Activated CD4-positive, CD25-positive, alpha-beta regulatory T cell treated with anti-CD3 and anti-CD28 coated beads, Interleukin-2, amount 50 U/mL, for 16 hours (primary cell): ENCODE measurements around the gene RBM19.

ENCODE experiments used
- DNase-seq: peaks from one replicate; pipeline ENCODE4 v3.0.0-alpha.2; 2020; ENCODE audit warnings: low read depth, low spot score

The RBM19 gene

DNA sequence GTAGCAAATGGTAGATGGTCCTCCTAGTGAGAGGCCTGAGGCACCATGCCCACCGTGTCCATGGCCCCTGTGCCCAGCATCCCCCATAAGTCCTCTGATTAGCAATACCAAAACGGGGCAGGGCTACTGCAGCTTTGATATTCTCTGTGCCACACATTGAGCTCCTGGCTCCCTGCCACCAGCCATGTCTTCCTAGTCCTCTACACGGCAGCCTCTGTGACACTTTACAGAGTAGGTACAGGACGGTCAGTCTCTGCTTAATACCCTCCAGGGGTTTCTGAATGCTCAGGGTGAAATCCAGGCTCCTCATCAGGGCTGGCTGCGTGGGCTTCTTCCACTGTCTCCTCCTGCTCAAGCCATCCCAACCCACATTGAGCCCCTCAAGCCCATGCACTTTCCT is 8.0 kb downstream of the RBM19 start:
- no peak for DNase-seq

DNA sequence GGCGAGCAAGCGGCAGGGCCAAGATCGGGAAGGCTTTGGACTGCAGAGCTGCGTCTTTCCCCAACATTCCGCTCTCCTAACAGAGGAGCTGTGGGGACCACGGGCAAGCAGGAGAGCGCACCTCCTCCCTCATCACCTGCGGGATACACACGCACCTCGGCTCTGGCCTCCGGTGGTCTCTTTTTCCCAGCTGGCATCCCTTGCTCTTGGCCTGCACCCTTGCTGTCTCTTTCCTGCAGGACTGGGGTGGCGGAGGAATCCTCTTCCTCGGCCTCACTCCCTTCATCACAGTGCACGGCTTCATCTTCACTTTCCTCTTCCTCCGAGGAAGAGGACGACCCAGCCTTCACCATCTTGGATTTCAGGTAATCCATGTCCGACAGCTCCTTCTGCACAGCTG is 8.5 kb downstream of the RBM19 start:
- DNase-seq: no peak

GRCh38 chr12:113955109-113955970 is 10.8 kb downstream of the RBM19 start:
- no peak for DNase-seq

- no peak for DNase-seq
Observed at GRCh38 chr12:113954547-113954946, 11.6 kb downstream of the RBM19 start.

GRCh38 chr12:113950873-113951272 is 15.3 kb downstream of the RBM19 start:
- no peak for DNase-seq

DNA sequence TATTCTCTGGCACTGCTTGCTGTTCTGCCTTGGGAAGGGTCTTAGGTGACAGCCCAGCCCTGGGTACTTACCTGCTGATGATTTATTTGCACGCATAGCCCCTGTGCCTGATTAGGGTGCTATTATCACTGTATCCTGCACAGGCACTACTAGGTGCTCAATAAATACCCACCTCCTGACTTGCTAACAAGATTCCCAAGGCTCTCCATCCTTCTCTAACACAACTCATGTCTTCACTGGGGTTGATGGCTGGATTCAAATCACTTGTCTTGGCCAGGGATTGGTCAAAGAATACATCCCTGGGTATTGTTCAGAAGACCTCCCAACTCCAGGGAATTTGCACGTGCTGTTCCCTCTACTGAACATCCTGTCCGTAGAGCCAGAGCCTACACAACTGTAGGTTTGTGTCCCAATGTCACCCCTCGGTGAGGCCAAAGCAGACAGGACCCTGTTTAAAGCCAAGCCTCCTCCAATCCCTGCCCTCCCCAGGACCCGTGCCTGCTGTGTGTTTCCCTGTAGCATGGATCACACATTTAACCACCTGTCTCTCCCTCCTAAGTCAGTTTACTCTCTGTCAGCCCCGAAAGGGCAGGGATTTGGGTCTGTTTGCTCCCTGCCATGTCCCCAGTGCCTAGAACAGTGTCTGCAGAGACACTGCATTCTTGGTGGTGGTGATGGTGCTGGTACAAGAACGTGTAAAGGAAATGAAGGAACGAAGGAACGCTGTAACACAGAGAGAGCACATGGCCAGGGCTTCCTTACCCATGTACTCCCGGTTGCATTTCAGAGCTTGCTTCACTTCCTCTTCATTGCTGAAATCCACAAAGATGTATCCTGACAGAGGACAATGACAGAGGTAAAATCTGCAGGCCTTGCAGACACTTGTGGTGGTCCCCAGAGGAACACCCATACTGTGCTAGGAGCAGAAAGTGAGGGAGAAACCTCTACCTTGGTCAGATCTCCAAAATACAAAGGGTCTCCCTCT is 16.5 kb downstream of the RBM19 start:
- DNase-seq: no peak

DNA sequence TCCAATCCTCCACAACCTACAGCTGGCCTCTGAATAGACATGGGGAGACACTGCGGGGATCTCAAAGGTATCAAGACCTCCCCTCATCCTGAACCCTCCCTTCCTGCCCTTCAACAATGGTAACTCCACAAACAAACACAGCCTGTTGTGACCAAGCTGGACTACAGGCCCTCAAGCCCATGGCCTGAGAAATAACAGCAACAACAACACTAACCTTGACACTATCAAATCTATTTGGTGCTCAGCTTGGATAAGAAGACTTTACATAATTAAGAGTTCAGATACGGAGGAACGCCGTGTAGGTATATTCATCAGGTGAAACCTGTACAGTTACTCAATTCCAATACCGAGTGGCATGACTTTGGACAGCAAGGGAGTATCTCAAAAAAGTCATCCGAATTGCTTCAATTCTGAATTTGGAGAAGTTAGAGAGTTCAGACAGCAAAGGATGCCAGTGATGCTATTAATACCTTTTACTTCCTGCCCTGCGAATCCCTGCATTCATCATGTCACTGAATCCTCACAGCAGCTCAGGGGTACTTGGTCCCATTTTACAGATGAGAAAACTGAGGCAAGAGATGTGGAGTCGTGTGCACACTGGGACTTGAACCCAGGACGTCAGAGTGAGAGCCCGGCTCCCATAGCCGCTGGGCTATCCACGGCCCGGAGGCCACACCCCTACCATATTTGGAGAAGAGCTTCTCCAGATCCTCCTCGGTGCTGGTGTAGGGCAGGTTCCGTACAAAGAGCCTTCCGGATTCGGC is 17.8 kb downstream of the RBM19 start:
- no peak for DNase-seq

DNA sequence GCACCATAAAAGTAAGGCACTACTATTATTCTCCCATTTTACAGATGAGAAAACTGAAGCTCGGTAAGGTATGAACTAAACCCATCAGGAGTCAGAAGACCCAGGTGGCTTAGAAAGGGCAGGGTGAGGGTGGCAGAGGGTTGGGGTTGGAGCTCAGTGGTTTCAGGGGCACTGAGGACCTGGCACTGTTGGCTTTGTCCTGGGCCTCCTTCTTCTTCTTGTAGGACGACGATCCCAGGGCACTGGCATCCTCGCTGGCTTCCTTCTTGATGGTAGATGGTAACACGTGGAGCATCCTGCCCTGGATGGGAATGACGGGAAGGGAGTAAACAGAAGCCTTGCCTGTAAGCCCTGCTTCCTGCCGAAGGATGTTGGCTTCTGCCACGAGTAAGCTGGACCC is 19.9 kb downstream of the RBM19 start:
- DNase-seq: no peak

DNA sequence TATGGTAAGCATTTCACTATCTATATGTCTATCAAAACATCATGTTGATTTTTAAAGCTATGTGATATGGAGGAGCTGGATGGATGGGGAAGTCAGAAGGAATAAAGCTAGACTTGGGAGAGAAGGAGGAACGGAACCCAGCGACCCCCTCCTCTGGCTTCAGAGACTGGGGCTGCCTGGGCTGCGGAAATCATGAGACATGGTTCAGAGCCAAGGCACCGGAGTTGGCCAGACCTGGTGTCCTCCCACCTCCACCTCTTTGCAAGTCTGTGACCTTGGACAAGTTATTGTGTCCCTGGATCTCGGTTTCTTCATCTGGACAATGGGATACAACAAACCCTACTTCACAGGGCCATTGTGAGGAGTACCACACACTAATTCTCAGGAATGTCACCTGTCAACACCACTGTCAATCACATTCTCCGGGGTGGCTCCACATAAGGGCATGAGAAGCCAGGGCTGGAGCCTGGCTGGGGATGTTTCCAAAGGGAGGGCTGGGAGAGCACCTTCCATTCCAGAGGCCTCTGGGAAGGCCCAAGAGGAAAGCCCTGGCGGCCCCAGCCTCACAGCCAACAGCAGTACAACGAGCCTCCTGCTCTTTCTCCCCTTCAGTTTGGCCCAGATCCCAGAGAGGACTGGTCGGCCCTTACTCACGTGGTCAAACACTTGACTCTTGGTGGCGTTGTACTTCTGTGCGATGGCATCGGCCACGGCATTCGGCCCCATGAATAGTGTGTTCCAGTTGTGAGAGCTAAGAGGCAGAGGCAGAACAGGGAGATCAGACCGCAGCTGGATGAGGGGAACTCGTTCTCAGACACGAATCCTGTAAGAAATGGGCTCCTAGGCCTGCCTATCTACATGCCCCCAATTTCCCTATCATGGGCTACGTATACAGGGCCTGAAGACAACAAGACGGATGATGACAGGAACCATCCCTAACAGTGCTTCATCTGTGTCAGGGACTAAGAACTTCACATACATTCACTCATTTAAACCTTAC is 20.7 kb downstream of the RBM19 start:
- no peak for DNase-seq

DNA sequence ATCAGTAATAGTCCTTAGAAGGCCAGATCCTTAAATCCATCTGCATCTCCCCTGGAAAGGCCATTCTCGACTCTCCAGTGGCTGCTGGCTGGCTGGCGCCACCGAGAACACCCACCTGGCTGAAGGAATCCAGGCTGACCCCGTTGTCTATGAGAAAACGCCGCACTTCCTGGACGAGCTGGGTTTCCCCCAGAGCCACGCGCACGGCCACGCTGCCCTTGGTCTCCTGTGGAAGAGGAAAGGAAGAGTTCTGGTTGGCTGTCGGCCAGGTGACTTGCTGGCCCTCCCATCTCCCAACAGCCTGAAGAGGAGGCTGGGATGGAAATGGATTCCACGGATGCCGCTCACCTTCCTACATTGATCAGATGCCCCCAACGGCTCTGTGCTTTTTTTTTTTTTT is 23.9 kb downstream of the RBM19 start:
- DNase-seq: no peak

DNA sequence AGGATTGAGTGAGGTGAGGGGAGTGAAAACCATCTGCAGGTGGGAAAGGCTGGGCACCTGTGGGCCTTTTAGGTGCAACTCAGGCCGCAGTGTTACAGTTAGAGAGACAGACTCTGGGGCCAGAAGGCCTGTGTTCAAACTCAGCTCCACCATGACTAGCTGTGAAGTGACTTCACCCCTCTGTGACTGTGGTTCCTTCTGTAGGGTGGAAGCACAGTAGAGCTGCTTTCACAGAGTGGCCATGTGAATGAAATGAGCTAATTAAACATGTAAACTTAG is 25.0 kb downstream of the RBM19 start:
- no peak for DNase-seq

GRCh38 chr12:113940357-113941207 is 25.5 kb downstream of the RBM19 start:
- DNase-seq: no peak

DNA sequence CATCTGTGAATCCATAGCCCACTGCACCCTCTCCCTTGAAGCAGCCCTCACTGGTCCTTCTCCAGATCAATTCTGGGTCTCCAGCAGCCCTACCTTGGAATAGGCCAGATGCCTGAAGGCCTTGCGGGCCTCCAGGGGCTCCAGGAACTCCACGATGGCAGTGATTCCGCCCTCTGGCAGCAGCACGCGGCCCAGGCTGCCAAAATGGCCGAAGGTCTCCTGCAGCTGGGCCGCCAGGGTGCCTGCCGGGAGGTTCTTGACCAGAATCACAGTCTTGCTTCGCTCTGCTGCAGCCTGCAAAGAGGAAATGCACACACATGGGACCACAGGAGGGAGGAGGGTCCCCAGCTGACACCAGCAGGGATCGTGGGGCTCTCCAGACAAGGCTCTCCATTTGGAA is 26.3 kb downstream of the RBM19 start:
- no peak for DNase-seq

DNA sequence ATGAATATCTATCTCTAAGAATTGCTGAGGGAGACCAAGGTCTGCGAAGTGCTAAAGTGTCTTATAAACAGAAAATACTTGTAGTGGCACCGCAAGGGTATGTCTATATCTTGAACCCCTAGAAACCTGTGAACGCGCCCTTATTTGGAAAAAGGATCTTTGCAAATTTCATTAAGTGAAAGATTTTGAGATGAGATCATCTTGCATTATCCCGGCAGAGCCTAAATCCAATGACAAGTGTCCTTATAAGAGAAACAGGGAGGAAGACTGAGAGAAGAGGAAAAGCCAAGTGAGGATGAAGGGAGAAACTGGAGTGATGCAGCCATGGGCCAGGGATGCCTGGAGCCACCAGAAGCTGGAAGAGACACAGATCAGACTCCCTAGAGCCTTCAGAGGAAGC is 27.7 kb downstream of the RBM19 start:
- DNase-seq: no peak

- no peak for DNase-seq
Observed at GRCh38 chr12:113936460-113936859, 29.7 kb downstream of the RBM19 start.

DNA sequence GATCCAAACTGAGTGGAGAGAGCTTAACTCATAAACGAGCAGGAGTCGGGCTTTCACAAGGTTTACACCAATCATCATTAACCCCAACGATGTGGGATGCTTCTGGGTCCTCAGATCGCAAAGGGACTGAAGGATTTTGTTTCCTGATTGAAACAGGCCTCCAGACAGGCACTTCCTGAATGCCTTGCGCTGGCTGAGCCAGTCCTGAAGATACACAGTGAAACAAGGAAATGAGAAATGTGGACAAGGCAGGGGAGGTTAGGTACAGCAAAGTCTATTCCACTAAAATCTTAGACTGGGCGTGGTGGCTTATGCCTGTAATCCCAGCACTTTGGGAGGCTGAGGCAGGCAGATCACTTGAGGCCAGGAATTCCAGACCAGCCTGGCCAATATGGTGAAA is 30.7 kb downstream of the RBM19 start:
- DNase-seq: no peak

DNA sequence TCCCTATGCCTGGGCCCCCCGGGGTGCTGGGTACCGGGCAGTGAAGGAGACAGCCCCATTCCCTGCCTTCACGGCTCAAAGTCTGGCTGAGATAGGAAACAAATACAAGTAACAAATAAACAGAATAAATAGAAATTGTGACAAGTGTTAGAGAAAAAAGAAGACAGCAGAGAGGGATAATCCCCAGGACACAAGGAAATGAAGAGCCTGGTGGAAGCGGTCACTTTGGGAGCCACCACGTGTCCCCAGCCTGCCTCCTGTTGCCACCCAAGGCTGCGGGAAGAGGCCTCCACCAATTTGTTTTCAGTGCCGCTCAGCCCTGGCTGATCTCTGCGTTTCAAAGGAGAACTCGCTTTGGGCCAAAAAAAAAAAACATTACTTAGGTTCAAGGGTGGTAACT is 31.2 kb downstream of the RBM19 start:
- DNase-seq: no peak

DNA sequence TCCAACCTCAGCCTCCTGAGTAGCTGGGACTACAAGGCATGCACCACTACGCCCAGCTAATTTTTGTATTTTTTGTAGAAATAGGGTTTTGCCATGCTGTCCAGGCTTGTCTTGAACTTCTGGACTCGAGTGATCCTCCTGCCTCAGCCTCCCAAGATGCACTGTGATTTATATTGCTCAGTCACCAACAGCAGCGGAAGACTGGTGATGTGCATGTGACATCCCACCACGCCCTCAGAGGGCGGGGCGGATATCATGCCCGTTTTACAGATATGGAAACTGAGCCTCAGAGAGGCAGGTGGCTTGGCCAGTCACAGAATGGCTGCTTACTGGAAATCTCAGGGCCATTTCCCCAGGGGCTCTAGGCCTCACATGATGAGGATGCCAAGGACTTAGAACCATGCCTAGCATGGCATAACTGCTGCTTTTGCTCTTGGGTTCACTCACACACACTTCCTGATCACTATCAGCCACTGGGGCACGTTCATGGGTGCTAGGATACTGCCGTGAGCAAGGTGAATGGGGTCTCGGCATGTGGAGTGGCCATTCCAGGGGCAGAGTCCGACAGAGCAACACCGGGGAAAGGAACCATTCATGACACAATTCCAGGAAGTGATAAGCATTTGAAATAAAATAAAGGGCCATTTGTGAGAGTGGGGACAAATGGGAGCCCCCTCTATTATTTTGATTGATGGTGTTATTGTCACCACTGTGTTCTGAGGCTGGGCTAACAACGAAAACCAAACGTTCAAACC is 31.9 kb downstream of the RBM19 start:
- DNase-seq: no peak

- DNase-seq: no peak
Observed at GRCh38 chr12:113933201-113933786, 32.8 kb downstream of the RBM19 start.
